GM19397 (cell line): ENCODE results near the gene EHMT2.
"Not testable (repeated sequence)": the region's sequence is repeated elsewhere in the genome, so short reads cannot be mapped to it uniquely, and the experiment has no call there.

Experiments
- ATAC-seq: cut with Tn5 transposase; IDR thresholded peaks from one replicate; pipeline ENCODE4 v1.9.1; 2021; ENCODE audit warnings: mild to moderate bottlenecking, moderate library complexity; ENCODE audit not compliant: unreplicated experiment

The EHMT2 gene

DNA sequence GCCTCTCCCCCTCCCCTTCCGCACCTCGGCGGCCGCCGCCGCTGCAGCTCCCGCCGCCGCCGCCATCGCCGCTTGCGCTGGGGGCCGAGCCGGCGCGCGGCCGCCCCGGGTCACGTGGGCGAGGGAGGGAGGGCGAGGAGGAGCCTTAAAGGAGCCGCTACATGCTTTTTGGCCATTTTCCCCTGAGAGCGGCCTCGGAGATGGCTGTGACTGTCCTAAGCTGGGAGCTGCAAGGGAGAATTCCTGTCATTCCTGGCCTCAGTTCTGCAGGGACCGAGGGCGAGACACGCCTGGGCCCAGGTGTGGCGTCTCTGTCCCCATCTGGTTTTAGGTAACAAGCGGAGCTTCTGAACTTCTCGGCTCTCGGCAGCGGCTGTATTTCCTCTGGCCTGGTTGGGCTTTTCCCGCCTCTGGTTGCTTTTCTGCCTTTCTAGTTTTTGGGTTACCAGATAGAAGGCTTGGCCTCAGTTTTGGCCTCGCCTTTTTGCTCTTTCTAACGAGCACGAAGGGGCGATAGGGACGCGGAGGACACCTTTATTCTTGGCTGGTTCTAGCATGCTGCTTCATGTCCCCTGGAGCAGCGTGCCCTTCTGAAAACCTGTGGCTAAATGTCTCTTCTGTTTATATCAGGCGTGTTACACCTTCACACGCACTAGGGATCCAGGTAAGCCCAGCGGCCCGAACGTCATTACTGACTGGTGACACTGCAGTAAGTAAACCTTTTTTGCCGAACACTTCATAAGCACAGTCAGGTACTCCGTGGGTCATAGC is at the start of gene EHMT2:
Gene EHMT2 (minus strand): TSS at position 87 of the 771 bp plus-strand sequence. CDS start 21 bp downstream, at position 66.
- peak; percentile 39 for ATAC-seq

- ATAC-seq = no peak
Measured at GRCh38 chr6:31947070-31947675, 49.7 kb upstream of the EHMT2 start.

GRCh38 chr6:31946370-31946885 is 48.9 kb upstream of the EHMT2 start:
- no peak for ATAC-seq

DNA sequence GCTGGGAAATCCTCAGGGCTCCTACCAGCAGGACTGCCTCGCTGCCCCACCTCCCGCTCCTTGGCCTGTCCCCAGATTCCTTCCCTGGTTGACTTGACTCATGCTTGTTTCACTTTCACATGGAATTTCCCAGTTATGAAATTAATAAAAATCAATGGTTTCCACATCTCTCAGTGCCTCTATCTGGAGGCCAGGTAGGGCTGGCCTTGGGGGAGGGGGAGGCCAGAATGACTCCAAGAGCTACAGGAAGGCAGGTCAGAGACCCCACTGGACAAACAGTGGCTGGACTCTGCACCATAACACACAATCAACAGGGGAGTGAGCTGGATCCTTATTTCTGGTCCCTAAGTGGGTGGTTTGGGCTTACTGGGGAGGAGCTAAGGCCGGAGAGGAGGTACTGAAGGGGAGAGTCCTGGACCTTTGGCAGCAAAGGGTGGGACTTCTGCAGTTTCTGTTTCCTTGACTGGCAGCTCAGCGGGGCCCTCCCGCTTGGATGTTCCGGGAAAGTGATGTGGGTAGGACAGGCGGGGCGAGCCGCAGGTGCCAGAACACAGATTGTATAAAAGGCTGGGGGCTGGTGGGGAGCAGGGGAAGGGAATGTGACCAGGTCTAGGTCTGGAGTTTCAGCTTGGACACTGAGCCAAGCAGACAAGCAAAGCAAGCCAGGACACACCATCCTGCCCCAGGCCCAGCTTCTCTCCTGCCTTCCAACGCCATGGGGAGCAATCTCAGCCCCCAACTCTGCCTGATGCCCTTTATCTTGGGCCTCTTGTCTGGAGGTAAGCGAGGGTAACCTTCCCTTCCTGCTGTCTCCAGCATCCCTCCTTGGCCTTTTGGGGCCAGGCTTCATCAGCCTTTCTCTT is 48.2 kb upstream of the EHMT2 start, which contains the start of gene CFB:
Gene CFB (plus strand): TSS at position 589 of the 863 bp plus-strand sequence. CDS start 127 bp downstream, at position 716.
- ATAC-seq = no peak

GRCh38 chr6:31945154-31945506 is 47.6 kb upstream of the EHMT2 start:
- no peak for ATAC-seq

GRCh38 chr6:31943742-31944141 is 46.2 kb upstream of the EHMT2 start:
- no peak for ATAC-seq

DNA sequence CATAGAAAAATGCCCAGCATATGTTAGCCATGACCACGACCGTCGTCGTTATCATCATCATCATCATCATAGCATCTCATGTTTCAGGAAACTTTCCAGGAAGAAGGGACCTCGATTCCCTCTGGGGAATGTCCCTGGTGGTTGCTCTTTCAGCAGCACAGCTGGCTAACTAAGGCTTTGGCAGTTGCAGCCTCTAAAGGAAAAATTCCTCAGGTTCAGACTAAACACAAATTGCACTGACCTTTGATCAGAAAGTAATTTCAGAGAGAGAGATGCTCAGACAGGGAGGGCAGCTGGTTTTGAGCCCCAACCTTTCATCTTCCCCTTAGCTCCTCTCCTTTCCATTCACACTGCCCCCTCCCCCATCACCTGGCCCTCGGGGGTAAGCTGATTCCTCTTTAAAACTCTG is 42.8 kb upstream of the EHMT2 start:
- ATAC-seq = no peak

DNA sequence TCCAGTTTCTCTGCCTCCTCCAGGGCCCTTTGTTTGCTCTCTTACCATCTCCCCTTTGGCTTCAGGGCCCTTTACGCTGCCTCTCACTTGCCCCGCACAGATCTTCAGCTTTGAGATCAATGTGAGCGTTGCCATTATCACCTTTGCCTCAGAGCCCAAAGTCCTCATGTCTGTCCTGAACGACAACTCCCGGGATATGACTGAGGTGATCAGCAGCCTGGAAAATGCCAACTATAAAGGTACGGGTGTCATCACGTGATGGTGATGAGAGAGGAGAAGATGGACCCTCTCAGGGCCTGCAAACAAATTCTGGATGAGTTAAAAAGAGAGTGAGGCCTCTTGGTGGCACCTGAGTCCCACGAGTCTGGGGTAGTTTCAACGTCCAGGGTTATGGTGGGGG is 38.3 kb upstream of the EHMT2 start:
- ATAC-seq = no peak

DNA sequence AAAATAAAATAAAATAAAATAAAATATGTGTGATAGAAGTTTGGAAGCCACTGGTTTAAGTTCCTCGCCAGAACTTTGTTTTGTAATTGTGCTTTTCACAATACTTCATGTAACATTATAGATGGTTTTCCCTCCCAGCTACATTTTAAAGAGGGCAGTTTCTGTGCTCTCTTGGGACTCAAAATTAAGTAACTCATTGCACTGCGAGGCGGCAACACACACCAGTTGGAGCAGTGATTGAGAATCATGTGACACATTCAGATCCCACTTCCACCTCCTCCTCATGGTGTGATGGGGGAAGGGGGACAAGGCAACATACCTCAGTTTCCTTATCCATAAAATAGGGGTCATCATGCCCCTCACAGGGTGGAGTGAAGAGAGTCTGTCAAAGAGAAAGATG is 37.5 kb upstream of the EHMT2 start:
- no peak for ATAC-seq

DNA sequence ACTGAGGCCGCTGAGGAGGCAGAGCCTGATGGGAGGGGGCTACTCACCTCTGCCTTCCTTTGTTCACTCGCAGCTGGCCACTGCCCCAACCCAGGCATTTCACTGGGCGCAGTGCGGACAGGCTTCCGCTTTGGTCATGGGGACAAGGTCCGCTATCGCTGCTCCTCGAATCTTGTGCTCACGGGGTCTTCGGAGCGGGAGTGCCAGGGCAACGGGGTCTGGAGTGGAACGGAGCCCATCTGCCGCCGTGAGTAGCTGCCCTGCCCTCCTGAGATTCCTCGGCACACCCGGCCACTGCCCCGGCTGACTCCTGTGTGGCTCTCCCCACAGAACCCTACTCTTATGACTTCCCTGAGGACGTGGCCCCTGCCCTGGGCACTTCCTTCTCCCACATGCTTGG is 36.0 kb upstream of the EHMT2 start:
- no peak for ATAC-seq

- ATAC-seq = not testable (repeated sequence)
Measured at GRCh38 chr6:31932137-31932536, 34.6 kb upstream of the EHMT2 start.

- ATAC-seq = no peak
Measured at GRCh38 chr6:31930962-31931361, 33.5 kb upstream of the EHMT2 start.

GRCh38 chr6:31928672-31928939 is 31.1 kb upstream of the EHMT2 start:
- no peak for ATAC-seq

- no peak for ATAC-seq
Measured at GRCh38 chr6:31927863-31928671, 30.6 kb upstream of the EHMT2 start.

DNA sequence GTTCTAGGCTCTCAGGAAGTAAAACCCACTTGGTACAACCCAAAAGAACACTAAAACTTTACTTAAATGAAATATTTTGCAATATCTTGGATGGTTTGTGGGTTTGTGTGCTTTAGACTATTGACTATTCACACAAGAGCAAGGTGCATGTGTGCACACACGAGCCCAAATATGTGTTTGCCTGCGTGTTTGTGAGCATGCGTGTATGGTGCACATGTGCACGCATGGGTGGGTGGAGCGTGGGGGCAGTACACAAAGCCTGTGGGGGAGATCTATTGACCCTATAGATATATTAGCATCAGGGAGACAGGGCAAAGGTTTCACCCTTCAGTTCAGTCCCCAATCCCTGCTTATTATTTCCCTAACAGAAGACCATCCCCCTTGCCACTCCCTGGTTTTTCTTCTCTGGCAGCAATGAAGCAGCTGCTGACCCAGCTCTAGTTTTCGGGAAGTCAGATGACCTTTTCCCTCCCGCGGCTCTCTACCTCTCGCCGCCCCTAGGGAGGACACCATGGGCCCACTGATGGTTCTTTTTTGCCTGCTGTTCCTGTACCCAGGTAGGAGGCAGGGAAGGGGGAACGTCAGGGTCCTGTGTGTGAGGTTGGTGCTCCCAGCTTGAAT is 29.9 kb upstream of the EHMT2 start, which contains the start of gene C2:
Gene C2 (plus strand): TSS at position 476 of the 621 bp plus-strand sequence. CDS start 36 bp downstream, at position 512.
- no peak for ATAC-seq

DNA sequence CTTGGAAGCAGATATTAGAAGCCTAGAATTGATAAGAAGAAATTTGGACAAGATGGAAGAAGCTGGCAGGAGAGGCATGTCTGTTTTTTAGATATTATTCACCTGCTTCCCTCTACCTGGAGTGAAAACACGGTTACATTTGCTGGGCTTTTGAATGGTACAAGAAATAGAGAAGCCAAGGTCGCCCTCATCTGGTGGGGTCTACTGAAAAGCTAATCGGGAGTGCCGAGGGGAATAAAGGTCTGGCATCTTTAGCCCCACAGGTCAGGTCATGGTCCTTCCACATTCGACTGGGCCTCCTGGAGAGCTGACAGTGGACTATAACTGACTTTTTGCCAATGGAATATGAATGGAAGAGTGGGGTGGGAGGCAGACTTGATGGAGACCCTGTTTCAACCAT is 25.4 kb upstream of the EHMT2 start:
- ATAC-seq = no peak

GRCh38 chr6:31920811-31921210 is 23.3 kb upstream of the EHMT2 start:
- no peak for ATAC-seq

GRCh38 chr6:31919624-31920303 is 22.3 kb upstream of the EHMT2 start:
- no peak for ATAC-seq

GRCh38 chr6:31918069-31918720 is 20.7 kb upstream of the EHMT2 start:
- ATAC-seq = no peak
